ENCODE results near the gene PACRG.

PACRG gene

DNA sequence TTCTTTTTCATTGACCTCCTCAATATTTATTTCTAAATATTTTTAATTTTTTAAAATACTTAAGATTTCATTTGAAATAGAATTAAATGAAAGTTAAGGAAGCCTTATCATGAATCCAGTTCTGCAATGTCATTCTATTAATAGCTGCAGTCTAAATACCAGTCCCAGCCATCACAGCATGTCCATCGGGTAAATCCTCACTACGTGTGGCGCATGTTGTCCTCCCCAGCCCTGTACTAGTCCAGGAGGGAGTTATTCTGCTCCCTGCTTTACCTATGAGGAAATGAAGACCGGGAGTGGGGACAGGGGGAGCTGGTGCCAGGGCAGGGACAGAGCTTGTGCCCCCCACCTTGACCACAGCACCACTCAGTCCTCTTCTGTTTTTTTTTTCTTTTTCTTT is 561.7 kb downstream of the PACRG start:
- Histone ChIP-seq H3K4me3 (ENCODE audit: extremely low read depth, insufficient read depth, low read length, poor library complexity, severe bottlenecking) (no peak overlapping the region), H3K9me3 (ENCODE audit: control insufficient read depth, low read length) (no peaks in the 10 kb centered on the region), H3K36me3 (ENCODE audit: control insufficient read depth, insufficient read depth, low read length) (no peaks in the 10 kb centered on the region), H3K4me1 (ENCODE audit: control insufficient read depth, insufficient read depth, low read length, poor library complexity, severe bottlenecking) (no peaks in the 10 kb centered on the region), H3K27ac (ENCODE audit: low read depth, low read length, severe bottlenecking) (no peak overlapping the region)
- WGBS, 2 experiments (ENCODE audit: insufficient coverage in 2 of 2): 94% methylated on average over 3 of the region's 4 CpGs; no CpG with 5 or more reads in 1 of the 2 experiments

DNA sequence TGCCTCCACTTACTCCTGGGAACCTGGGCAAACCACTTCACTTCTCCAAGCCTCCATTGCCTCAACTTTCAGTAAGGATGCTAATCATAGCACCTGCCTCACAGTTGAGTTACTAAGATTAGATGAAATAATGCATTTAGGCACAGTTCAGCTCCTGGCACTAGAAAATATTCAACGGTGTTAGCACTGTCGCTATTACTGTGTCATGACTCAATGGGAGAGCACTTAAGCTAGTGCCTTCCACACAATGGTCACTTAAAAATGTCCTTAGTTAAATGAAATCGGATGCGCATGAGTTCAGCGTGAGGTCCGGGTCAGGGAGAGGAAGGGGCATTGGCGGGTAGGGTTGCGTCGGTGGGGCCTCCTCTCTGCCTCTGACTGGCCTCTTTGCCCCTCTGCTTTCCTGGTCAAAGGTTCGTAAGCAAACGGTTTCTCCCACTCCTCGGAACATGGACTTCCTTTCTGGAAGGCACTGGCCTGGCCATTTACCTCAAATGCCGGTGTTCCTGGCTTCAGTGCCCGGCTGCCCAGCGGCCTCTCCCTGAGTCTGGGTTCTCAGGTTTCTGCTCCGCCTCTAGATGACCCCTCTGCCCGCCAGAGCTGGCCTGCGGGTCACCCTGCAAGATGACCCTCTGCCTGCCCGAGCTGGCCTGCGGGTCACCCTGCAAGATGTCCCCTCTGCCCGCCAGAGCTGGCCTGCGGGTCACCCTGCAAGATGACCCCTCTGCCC is 562.9 kb downstream of the PACRG start:
- Histone ChIP-seq H3K4me3 (ENCODE audit: extremely low read depth, insufficient read depth, low read length, poor library complexity, severe bottlenecking) (no peak overlapping the region), H3K4me1 (ENCODE audit: control insufficient read depth, insufficient read depth, low read length, poor library complexity, severe bottlenecking) (no peaks in the 10 kb centered on the region), H3K27ac (ENCODE audit: low read depth, low read length, severe bottlenecking) (no peak overlapping the region), H3K9me3 (ENCODE audit: control insufficient read depth, low read length) (no peaks in the 10 kb centered on the region), H3K36me3 (ENCODE audit: control insufficient read depth, insufficient read depth, low read length) (no peaks in the 10 kb centered on the region)
- 93% methylated on average over 18 to 20 of the region's 22 CpGs for WGBS, 2 experiments (ENCODE audit: insufficient coverage in 2 of 2)

DNA sequence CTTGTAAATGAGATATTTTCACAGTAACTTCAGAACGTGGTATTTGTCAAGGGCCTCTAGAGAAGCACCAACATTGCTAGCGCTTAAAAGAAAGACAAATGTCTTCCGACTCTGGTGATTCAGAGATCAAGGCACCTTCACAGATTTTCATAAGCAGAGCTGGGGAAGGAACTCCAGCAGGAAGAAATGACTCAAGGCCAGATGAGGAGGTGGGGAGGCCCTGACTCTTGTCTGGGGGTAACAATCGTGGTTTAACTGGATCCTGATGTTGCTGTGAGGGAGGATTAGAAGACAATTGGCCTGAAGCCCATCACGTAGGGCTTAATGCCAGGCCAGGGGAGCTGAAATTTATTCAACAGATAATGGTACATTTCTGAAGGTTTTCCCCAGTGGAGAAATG is 563.8 kb downstream of the PACRG start:
- H3K9me3 ChIP-seq (ENCODE audit: control insufficient read depth, low read length): no peaks in the 10 kb centered on the region
- WGBS, 2 experiments (ENCODE audit: insufficient coverage in 2 of 2): 89 to 94% methylated on average over 5 of the region's 5 CpGs

DNA sequence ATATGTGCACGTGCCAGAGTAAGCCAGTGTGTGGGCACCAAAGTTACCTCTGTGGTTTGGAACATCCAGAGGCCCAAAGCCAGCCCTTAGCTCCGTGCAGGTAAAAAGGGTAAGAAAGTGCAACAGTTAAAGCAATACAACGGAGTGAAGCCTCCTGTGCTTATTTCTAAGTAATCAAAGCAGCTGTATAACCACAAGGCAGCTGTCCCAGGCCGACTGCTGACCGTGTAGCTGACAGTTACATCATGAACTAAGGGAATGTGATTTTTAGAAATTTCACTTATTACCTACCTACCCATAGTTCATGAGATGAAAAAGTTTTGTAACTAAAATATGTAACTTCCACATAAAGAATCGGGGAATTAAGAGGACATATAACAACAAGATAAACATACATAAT is 565.5 kb downstream of the PACRG start:
- WGBS, 2 experiments (ENCODE audit: insufficient coverage in 2 of 2): 88 to 94% methylated on average over 3 of the region's 6 CpGs
- no peaks in the 10 kb centered on the region for H3K9me3 ChIP-seq (ENCODE audit: control insufficient read depth, low read length)
- no peaks in the 10 kb centered on the region for H3K4me1 ChIP-seq (ENCODE audit: control insufficient read depth, insufficient read depth, low read length, poor library complexity, severe bottlenecking)
- no peak overlapping the region for H3K27ac ChIP-seq (ENCODE audit: low read depth, low read length, severe bottlenecking)
- H3K4me3 ChIP-seq (ENCODE audit: extremely low read depth, insufficient read depth, low read length, poor library complexity, severe bottlenecking): no peak overlapping the region
- H3K36me3 ChIP-seq (ENCODE audit: control insufficient read depth, insufficient read depth, low read length): no peaks in the 10 kb centered on the region

More for the DNA sequence above, 563.8 kb downstream of the PACRG start:
- H3K4me3 ChIP-seq (ENCODE audit: extremely low read depth, insufficient read depth, low read length, poor library complexity, severe bottlenecking): no peak overlapping the region
- H3K36me3 ChIP-seq (ENCODE audit: control insufficient read depth, insufficient read depth, low read length): no peaks in the 10 kb centered on the region
- no peak overlapping the region for H3K27ac ChIP-seq (ENCODE audit: low read depth, low read length, severe bottlenecking)
- H3K4me1 ChIP-seq (ENCODE audit: control insufficient read depth, insufficient read depth, low read length, poor library complexity, severe bottlenecking): no peaks in the 10 kb centered on the region

DNA sequence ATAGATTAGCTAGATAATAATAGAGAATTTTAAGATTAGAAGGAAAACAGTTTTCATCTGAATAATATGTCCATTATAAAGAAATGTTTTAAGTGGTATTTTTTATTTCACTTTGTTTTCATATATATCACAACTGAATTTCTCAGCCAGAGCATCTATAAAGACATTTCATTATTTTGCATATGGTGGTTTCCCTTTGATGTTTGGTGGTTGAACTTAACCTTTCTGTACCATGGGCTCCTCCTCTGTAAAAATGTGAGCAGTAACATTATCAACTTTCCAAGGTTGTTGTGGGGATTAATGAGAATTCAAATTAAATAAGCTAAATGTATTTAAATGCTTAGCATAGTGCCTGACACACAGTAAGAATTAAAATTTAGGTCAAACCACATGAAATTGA is 567.0 kb downstream of the PACRG start:
- H3K36me3 ChIP-seq (ENCODE audit: control insufficient read depth, insufficient read depth, low read length): no peaks in the 10 kb centered on the region

DNA sequence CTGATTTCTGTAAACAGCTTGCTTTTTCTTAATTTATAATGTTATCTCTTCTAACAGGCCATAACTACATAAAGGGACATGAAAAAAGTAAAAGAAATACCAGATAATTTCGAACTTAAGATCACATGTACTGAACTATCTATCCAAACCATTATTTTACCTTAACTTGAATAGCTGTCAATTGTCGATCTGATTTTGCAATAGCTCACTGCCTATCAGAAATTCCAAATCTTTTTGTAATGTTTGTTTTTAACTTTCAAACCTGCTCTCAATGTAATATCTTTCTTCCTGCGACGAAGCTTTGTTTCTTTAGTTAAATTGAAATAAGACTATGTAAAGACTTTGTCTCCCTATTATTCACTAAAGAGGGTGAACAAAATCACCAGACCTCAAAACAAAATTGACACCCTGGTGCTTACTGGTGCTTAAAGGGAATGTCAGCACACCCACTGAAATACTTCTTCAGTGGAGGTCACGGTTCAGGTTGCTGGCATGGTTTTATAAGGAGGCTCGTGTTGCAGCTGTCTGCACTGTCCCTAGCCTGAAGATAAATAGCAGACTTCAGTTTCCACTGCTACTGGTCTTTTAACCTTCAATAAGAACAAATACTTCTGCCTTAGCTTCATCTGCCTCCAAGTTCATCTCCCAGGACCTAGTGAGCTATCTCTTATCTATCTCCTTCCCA is 569.2 kb downstream of the PACRG start:
- Histone ChIP-seq H3K36me3 (ENCODE audit: control insufficient read depth, insufficient read depth, low read length) (no peaks in the 10 kb centered on the region), H3K27ac (ENCODE audit: low read depth, low read length, severe bottlenecking) (no peak overlapping the region), H3K9me3 (ENCODE audit: control insufficient read depth, low read length) (no peaks in the 10 kb centered on the region), H3K4me1 (ENCODE audit: control insufficient read depth, insufficient read depth, low read length, poor library complexity, severe bottlenecking) (no peaks in the 10 kb centered on the region), H3K4me3 (ENCODE audit: extremely low read depth, insufficient read depth, low read length, poor library complexity, severe bottlenecking) (no peak overlapping the region)
- 68 to 90% methylated on average over 2 to 3 of the region's 6 CpGs for WGBS, 2 experiments (ENCODE audit: insufficient coverage in 2 of 2)

More for the DNA sequence above, 567.0 kb downstream of the PACRG start:
- Histone ChIP-seq H3K9me3 (ENCODE audit: control insufficient read depth, low read length) (no peaks in the 10 kb centered on the region), H3K4me3 (ENCODE audit: extremely low read depth, insufficient read depth, low read length, poor library complexity, severe bottlenecking) (no peak overlapping the region), H3K27ac (ENCODE audit: low read depth, low read length, severe bottlenecking) (no peak overlapping the region), H3K4me1 (ENCODE audit: control insufficient read depth, insufficient read depth, low read length, poor library complexity, severe bottlenecking) (no peaks in the 10 kb centered on the region)

DNA sequence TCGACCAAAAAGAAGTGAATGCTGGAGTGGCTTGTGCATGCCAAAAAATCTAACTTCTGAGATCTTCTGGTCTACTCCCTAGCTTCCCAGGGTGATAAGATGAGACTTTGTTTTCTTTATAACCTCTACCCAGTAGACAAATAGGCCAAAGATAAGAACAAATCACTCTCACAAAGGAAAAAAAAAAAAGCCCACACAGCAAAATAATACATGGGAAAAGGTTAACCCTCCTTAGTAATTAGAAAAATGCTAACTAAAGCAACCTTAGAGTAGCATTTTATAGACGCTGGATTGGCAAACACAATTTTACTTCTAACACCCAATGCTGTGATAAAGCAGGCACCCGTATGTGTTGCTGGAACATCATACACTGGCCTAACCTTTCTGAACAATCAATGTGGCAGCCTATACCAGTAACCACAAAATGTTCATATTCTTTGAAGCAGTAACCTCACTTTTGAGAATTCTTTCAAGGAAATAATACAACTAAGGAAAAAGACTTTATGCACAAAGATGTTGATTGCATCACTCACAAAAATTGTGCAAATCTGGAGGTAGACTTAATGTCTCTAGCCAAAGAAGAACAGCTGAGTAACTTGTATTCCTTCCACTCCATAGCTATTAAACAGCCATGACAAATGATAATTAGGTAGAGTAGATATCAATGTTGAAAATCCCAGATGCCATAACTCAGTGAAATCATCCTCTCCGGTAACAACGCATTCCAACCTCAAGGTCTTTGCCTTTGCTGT is 570.5 kb downstream of the PACRG start:
- WGBS, 2 experiments (ENCODE audit: insufficient coverage in 2 of 2): 98% methylated on average over 4 to 5 of the region's 5 CpGs
- H3K36me3 ChIP-seq (ENCODE audit: control insufficient read depth, insufficient read depth, low read length): no peaks in the 10 kb centered on the region
- peaks cover 4% of the 10 kb centered on the region for H3K4me1 ChIP-seq (ENCODE audit: control insufficient read depth, insufficient read depth, low read length, poor library complexity, severe bottlenecking)

DNA sequence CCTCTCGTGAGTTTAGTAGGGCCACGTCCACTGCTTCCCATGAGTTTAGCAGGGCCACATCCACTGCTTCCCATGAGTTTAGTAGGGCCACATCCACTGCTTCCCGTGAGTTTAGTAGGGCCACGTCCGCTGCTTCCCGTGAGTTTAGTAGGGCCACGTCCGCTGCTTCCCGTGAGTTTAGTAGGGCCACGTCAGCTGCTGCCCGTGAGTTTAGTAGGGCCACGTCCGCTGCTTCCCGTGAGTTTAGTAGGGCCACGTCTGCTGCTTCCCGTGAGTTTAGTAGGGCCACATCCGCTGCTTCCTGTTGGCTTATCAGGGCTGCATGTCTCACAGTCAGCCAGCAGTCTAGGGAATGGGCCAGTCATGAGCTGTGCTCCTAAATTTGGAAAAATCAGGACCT is 573.1 kb downstream of the PACRG start:
- no peak overlapping the region for H3K4me3 ChIP-seq (ENCODE audit: extremely low read depth, insufficient read depth, low read length, poor library complexity, severe bottlenecking)
- 91 to 94% methylated on average over 17 of the region's 17 CpGs for WGBS, 2 experiments (ENCODE audit: insufficient coverage in 2 of 2)
- no peak overlapping the region for H3K27ac ChIP-seq (ENCODE audit: low read depth, low read length, severe bottlenecking)
- no peaks in the 10 kb centered on the region for H3K9me3 ChIP-seq (ENCODE audit: control insufficient read depth, low read length)
- H3K4me1 ChIP-seq (ENCODE audit: control insufficient read depth, insufficient read depth, low read length, poor library complexity, severe bottlenecking): peaks cover 4% of the 10 kb centered on the region
- no peaks in the 10 kb centered on the region for H3K36me3 ChIP-seq (ENCODE audit: control insufficient read depth, insufficient read depth, low read length)

More for the DNA sequence above, 570.5 kb downstream of the PACRG start:
- no peak overlapping the region for H3K27ac ChIP-seq (ENCODE audit: low read depth, low read length, severe bottlenecking)
- no peak overlapping the region for H3K4me3 ChIP-seq (ENCODE audit: extremely low read depth, insufficient read depth, low read length, poor library complexity, severe bottlenecking)
- H3K9me3 ChIP-seq (ENCODE audit: control insufficient read depth, low read length): no peaks in the 10 kb centered on the region

DNA sequence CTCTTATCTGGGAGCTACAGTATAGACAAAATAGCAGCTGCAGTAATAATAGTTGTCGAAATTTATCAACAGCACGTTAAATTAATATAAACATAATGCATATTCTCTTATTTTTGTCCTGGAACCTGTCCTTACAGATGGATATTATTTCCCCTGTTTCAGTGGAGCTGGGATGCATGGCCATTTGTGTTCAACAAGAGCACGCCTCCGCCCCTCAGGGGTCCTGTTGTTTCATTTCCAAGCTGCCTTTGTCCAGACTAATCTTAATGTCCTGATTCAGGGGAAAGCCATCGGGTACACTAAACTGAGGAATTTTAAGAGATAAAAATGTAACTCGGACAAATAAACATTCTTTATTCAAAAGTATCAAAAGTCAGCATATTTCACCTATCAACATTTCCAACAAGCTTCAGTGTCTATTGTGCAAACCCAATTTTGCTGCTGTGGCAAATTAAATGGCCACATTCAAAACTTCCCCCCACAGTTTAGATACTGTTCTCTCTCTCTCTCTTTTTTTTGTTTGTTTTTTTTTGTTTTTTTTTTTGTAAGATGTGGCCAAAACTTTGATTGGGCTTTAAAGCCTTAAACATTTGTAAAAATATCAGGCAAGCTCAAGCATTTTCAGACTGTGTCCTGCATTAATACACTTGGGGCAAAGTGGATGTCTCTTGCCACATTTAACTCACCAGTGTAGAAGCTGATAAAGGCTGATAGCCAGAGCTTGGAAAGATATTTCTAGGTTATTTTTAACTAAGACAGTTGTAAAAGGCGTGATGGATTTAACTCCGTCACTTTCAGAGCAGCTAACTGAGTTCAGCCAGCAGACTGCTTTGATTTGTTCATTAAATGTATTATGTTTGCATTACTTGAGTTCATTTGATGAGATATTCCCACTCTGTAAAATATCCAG is 574.2 kb downstream of the PACRG start:
- H3K27ac ChIP-seq (ENCODE audit: low read depth, low read length, severe bottlenecking): peak overlapping the region; percentile 20
- WGBS, 2 experiments (ENCODE audit: insufficient coverage in 2 of 2): 88 to 90% methylated on average over 3 to 5 of the region's 8 CpGs
- no peaks in the 10 kb centered on the region for H3K9me3 ChIP-seq (ENCODE audit: control insufficient read depth, low read length)
- H3K4me1 ChIP-seq (ENCODE audit: control insufficient read depth, insufficient read depth, low read length, poor library complexity, severe bottlenecking): peaks cover 4% of the 10 kb centered on the region
- H3K4me3 ChIP-seq (ENCODE audit: extremely low read depth, insufficient read depth, low read length, poor library complexity, severe bottlenecking): no peak overlapping the region
- H3K36me3 ChIP-seq (ENCODE audit: control insufficient read depth, insufficient read depth, low read length): no peaks in the 10 kb centered on the region

DNA sequence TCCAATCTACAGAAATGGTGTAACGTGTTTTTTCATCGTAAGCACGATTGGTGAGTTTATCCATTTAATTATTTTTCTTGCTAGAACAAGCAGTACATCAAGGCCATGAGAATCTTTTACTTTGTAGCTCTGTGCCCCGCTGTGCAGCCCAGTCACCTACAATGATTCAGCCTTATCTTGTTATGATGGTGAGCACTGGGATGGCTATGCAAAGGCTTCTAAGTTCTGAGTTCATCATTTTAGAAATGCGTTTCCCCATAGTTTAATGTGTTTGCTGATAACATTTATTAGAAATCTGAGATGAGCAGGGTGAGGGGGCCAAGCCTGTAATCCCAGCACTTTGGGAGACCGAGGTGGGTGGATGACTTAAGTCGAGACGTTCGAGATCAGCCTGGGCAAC is 575.0 kb downstream of the PACRG start:
- no peaks in the 10 kb centered on the region for H3K9me3 ChIP-seq (ENCODE audit: control insufficient read depth, low read length)
- H3K27ac ChIP-seq (ENCODE audit: low read depth, low read length, severe bottlenecking): peak overlapping the region; percentile 20
- no peak overlapping the region for H3K4me3 ChIP-seq (ENCODE audit: extremely low read depth, insufficient read depth, low read length, poor library complexity, severe bottlenecking)
- H3K36me3 ChIP-seq (ENCODE audit: control insufficient read depth, insufficient read depth, low read length): no peaks in the 10 kb centered on the region
- H3K4me1 ChIP-seq (ENCODE audit: control insufficient read depth, insufficient read depth, low read length, poor library complexity, severe bottlenecking): peaks cover 4% of the 10 kb centered on the region
- 95 to 98% methylated on average over 6 to 8 of the region's 9 CpGs for WGBS, 2 experiments (ENCODE audit: insufficient coverage in 2 of 2)

Data from mesodermal cell (in vitro differentiated cells).